B cell (primary cell): ENCODE results near the gene C2orf78. TPM values are rescaled to one million over a fixed set of nuclear protein-coding genes. Genes with fewer than 3 reads are reported as not detected.

Experiments
- ATAC-seq: fragments of 200-7000 bp; cut with Tn5 transposase; one replicate; pipeline ENCODE4 v1.10.0; 2021; ENCODE audit warnings: low read depth, mild to moderate bottlenecking, moderate number of reproducible peaks, moderate library complexity
- CTCF ChIA-PET: fragments of 350-600 bp; sonication (Branson Sonifier 250); formaldehyde crosslinking; loops from one replicate; lab custom pipeline; 2021; ENCODE audit warnings: antibody characterized with exemption, inconsistent platforms; lab: Charles Lee
- POLR2A ChIA-PET: fragments of 350-600 bp; sonication (Branson Sonifier 250); formaldehyde crosslinking; loops from one replicate; lab custom pipeline; 2021; ENCODE audit warnings: antibody characterized with exemption; lab: Charles Lee
- DNase-seq: peaks from one replicate; pipeline ENCODE4 v3.0.0; 2013
- H2AFZ ChIP-seq: 2 replicates; pipeline ENCODE4 v1.6.1; 2012; ENCODE audit warnings: mild to moderate bottlenecking, low read depth, low read length; ENCODE audit not compliant: insufficient read depth, poor library complexity, severe bottlenecking
- H3K27ac ChIP-seq, 2 donors: 1 replicate in 1 of 2; 2 replicates in 1 of 2; pipeline ENCODE4 v1.5.1; 2012 to 2013; ENCODE audit warnings: low read length in 2 of 2, mild to moderate bottlenecking in 2 of 2, moderate library complexity in 1 of 2
- H3K27me3 ChIP-seq, 4 experiments: fragments of 200-600 bp in 1 of 4; sonication (generic) in 1 of 4; replicated peaks in 1 of 4; 1 replicate in 2 of 4; 2 replicates in 2 of 4; pipeline versions ENCODE4 v1.6.1 to v1.7.0; 2013 to 2016; ENCODE audit warnings: low read length in 3 of 4, mild to moderate bottlenecking in 2 of 4, mixed read lengths in 1 of 4, moderate library complexity in 1 of 4; ENCODE audit not compliant: insufficient read depth in 4 of 4, control insufficient read depth in 3 of 4; ENCODE audit errors: control extremely low read depth in 1 of 4
- H3K36me3 ChIP-seq, 2 experiments: replicated peaks in 1 of 2; 1 replicate in 1 of 2; 2 replicates in 1 of 2; pipeline versions ENCODE4 v1.6.1 to v1.7.1; 2013; ENCODE audit warnings: low read length in 1 of 2; ENCODE audit not compliant: insufficient read depth in 2 of 2, control insufficient read depth in 1 of 2; ENCODE audit errors: control extremely low read depth in 1 of 2, extremely low read depth in 1 of 2
- H3K4me1 ChIP-seq, 2 donors: fragments of 200-600 bp in 1 of 2; sonication (generic) in 1 of 2; 1 replicate in 1 of 2; 2 replicates in 1 of 2; pipeline versions ENCODE4 v1.5.1 to v1.6.1; 2013 to 2017; ENCODE audit warnings: low read length in 2 of 2; ENCODE audit not compliant: control insufficient read depth in 2 of 2, insufficient read depth in 2 of 2
- H3K4me2 ChIP-seq: replicated peaks from 2 replicates; pipeline ENCODE3; 2012; ENCODE audit warnings: mild to moderate bottlenecking, low read depth, low read length; ENCODE audit not compliant: poor library complexity, severe bottlenecking
- H3K4me3 ChIP-seq, 5 experiments: fragments of 200-600 bp in 1 of 5; sonication (generic) in 1 of 5; 1 replicate in 3 of 5; 2 replicates in 2 of 5; pipeline versions ENCODE4 v1.5.1 to v1.7.0; 2011 to 2016; ENCODE audit warnings: low read length in 4 of 5, mild to moderate bottlenecking in 4 of 5, low read depth in 2 of 5, control low read depth in 1 of 5, moderate library complexity in 1 of 5; ENCODE audit not compliant: insufficient read depth in 1 of 5; ENCODE audit errors: control extremely low read depth in 1 of 5, extremely low read depth in 1 of 5
- H3K79me2 ChIP-seq: fragments of 200-600 bp; sonication (generic); one replicate; pipeline ENCODE4 v1.6.0; 2016; ENCODE audit warnings: low read length; ENCODE audit not compliant: control insufficient read depth, insufficient read depth
- H3K9ac ChIP-seq: fragments of 200-600 bp; sonication (generic); 2 replicates; pipeline ENCODE4 v1.6.1; 2017; ENCODE audit warnings: mild to moderate bottlenecking, low read length, moderate library complexity
- H3K9me3 ChIP-seq, 3 donors: one replicate each; pipeline versions ENCODE4 v1.6.1 to v1.7.1; 2013; ENCODE audit warnings: low read length in 2 of 3; ENCODE audit not compliant: control insufficient read depth in 2 of 3, insufficient read depth in 1 of 3; ENCODE audit errors: control extremely low read depth in 1 of 3
- H4K20me1 ChIP-seq: 2 replicates; pipeline ENCODE4 v1.6.0; 2012; ENCODE audit warnings: mild to moderate bottlenecking, low read length; ENCODE audit not compliant: insufficient read depth, control insufficient read depth, poor library complexity, severe bottlenecking
- H3K27ac Mint-ChIP-seq: one replicate; pipeline ENCODE4 v1.8.0; 2021; ENCODE audit warnings: mixed read lengths
- H3K27me3 Mint-ChIP-seq: one replicate; pipeline ENCODE4 v1.8.0; 2021; ENCODE audit warnings: mixed read lengths
- H3K4me1 Mint-ChIP-seq: one replicate; pipeline ENCODE4 v1.8.0; 2021; ENCODE audit warnings: mixed read lengths
- H3K4me3 Mint-ChIP-seq: one replicate; pipeline ENCODE4 v1.8.0; 2021; ENCODE audit warnings: mixed read lengths
- H3K9me3 Mint-ChIP-seq: one replicate; pipeline ENCODE4 v1.8.0; 2022; ENCODE audit warnings: mixed read lengths; ENCODE audit not compliant: insufficient read depth
- CTCF ChIP-seq: fragments of 200-600 bp; IDR thresholded peaks from one replicate; pipeline ENCODE4 v1.8.0; 2022; ENCODE audit warnings: antibody characterized with exemption, mild to moderate bottlenecking
- EZH2 ChIP-seq: IDR thresholded peaks from 2 replicates; pipeline ENCODE4 v1.6.1; 2012; ENCODE audit warnings: borderline replicate concordance, low read depth, mild to moderate bottlenecking, moderate library complexity, low read length; ENCODE audit not compliant: insufficient read depth, poor library complexity, severe bottlenecking
- WGBS: methylation state at CpG from one replicate; pipeline ENCODE4 v1.1.5; 2013; ENCODE audit warnings: missing lambda C conversion rate; ENCODE audit not compliant: insufficient coverage; 5-methylcytosine and 5-hydroxymethylcytosine counted together
- intact Hi-C: fragments of 100-400 bp; cut with micrococcal nuclease; formaldehyde crosslinking; loops from one replicate; pipeline ENCODE4 v1.10.0; 2022
- polyA plus RNA-seq: library from polyadenylated mRNA; depleted of rRNA; stranded (reverse); fragments of >200 nt; gene quantifications from 2 replicates; pipeline ENCODE4 v1.2.3, GENCODE V29; 2012
- total RNA-seq, 2 donors: library from RNA; stranded (reverse); fragments of 120-200 nt in 1 of 2; gene quantifications; 1 replicate in 1 of 2; 2 replicates in 1 of 2; pipeline versions ENCODE4 v1.2.3 to v1.2.4, GENCODE V29; 2013 to 2022

C2orf78 gene
- total and polyA plus RNA-seq, 2 donors (not counting 1 experiment from before 2014, with no cell fraction given), result not detected

- Histone ChIP-seq H3K27ac (no peak overlapping the region), H3K9me3 (no peaks in the 10 kb centered on the region), H3K4me3 (no peak overlapping the region), H2AFZ (no peak overlapping the region), H3K36me3 (peaks cover 11 to 68% of the 10 kb centered on the region in 2 experiments), H4K20me1 (peaks cover 19% of the 10 kb centered on the region), H3K4me1 (no peaks in the 10 kb centered on the region), H3K79me2 (no peaks in the 10 kb centered on the region), H3K9ac (no peak overlapping the region), H3K27me3 (no peaks in the 10 kb centered on the region), H3K4me2 (no peak overlapping the region)
- Mint-ChIP-seq H3K27me3 (no peaks in the 10 kb centered on the region), H3K27ac (no peak overlapping the region), H3K4me1 (no peaks in the 10 kb centered on the region), H3K4me3 (no peak overlapping the region), H3K9me3 (no peaks in the 10 kb centered on the region)
- CTCF ChIA-PET, result no interaction called here
- DNase-seq, result no peak
- POLR2A ChIA-PET, result no interaction called here
- 100% methylated on average over 1 of the region's 1 CpG for WGBS
- no peak for ATAC-seq
- intact Hi-C loops, result no loop called here
- TF ChIP-seq EZH2 (no peak), CTCF (no peak)
Observed at GRCh38 chr2:73766349-73766748, 17.6 kb upstream of the C2orf78 start.

- Histone ChIP-seq H3K4me2 (no peak overlapping the region), H3K9me3 (no peaks in the 10 kb centered on the region), H3K36me3 (peaks cover 12 to 63% of the 10 kb centered on the region in 2 experiments), H3K27me3 (no peaks in the 10 kb centered on the region), H3K27ac (no peak overlapping the region), H3K4me1 (no peaks in the 10 kb centered on the region), H3K9ac (no peak overlapping the region), H2AFZ (no peak overlapping the region), H3K79me2 (no peaks in the 10 kb centered on the region), H3K4me3 (no peak overlapping the region), H4K20me1 (peaks cover 19% of the 10 kb centered on the region)
- ChIA-PET POLR2A (no interaction called here), CTCF (no interaction called here)
- H3K9me3 Mint-ChIP-seq, result no peaks in the 10 kb centered on the region
- DNase-seq (no peak), ATAC-seq (no peak)
- no peak for TF ChIP-seq CTCF
- no peak for TF ChIP-seq EZH2
- no peaks in the 10 kb centered on the region for H3K4me1 Mint-ChIP-seq
- no peak overlapping the region for H3K4me3 Mint-ChIP-seq
- WGBS, result no CpG with 5 or more reads among the region's 4 CpGs
- intact Hi-C loops, result no loop called here
- no peaks in the 10 kb centered on the region for H3K27me3 Mint-ChIP-seq
- no peak overlapping the region for H3K27ac Mint-ChIP-seq
Observed at GRCh38 chr2:73766994-73767393, 17.0 kb upstream of the C2orf78 start.
